H1 (cell line): ENCODE data around the gene CALY. TPM values are rescaled to one million over a fixed set of nuclear protein-coding genes. Genes with fewer than 3 reads are reported as not detected.

ENCODE experiments used
- CTCF ChIA-PET: fragments of 300-600 bp; sonication (Branson Sonifier 250); formaldehyde crosslinking; loops from one replicate; lab custom pipeline; 2021; ENCODE audit not compliant: partially characterized antibody; lab: Charles Lee
- POLR2A ChIA-PET: fragments of 300-600 bp; sonication (Branson Sonifier 250); formaldehyde crosslinking; loops from one replicate; lab custom pipeline; 2021; ENCODE audit warnings: inconsistent platforms; ENCODE audit not compliant: partially characterized antibody; lab: Charles Lee
- DNase-seq, 2 experiments: peaks; one replicate each; pipeline versions ENCODE4 v3.0.0 to v3.0.0-alpha.2; 2010 to 2022; ENCODE audit warnings: low spot score in 2 of 2, low read depth in 1 of 2, mixed read lengths in 1 of 2
- FAIRE-seq: peaks from 2 replicates; lab custom pipeline; 2011; peaks lifted over from hg19 to GRCh38; lab: Jason Lieb, UNC
- H2AFZ ChIP-seq: 2 replicates; pipeline ENCODE4 v1.8.1; 2012; ENCODE audit warnings: low read length, inconsistent platforms
- H2AK5ac ChIP-seq: 2 replicates; pipeline ENCODE4 v1.6.1; 2013; ENCODE audit warnings: low read depth, low read length
- H2BK120ac ChIP-seq: replicated peaks from 2 replicates; pipeline ENCODE3; 2013; ENCODE audit warnings: low read depth, low read length, inconsistent platforms
- H2BK12ac ChIP-seq: 2 replicates; pipeline ENCODE4 v1.6.1; 2013; ENCODE audit warnings: low read depth, low read length
- H2BK15ac ChIP-seq: 2 replicates; pipeline ENCODE4 v1.6.1; 2013; ENCODE audit warnings: low read length
- H2BK20ac ChIP-seq: 2 replicates; pipeline ENCODE4 v1.6.1; 2013; ENCODE audit warnings: low read length
- H2BK5ac ChIP-seq: 2 replicates; pipeline ENCODE4 v1.6.1; 2013; ENCODE audit warnings: low read depth, low read length
- H3K14ac ChIP-seq: 2 replicates; pipeline ENCODE4 v1.6.1; 2013; ENCODE audit warnings: inconsistent platforms; ENCODE audit not compliant: insufficient read length
- H3K18ac ChIP-seq: 2 replicates; pipeline ENCODE4 v1.6.1; 2013; ENCODE audit warnings: low read length; ENCODE audit errors: extremely low read depth
- H3K23ac ChIP-seq: 2 replicates; pipeline ENCODE4 v1.6.1; 2013; ENCODE audit warnings: inconsistent platforms; ENCODE audit not compliant: insufficient read length
- H3K23me2 ChIP-seq: 2 replicates; pipeline ENCODE4 v1.6.1; 2013; ENCODE audit warnings: low read depth, low read length
- H3K27ac ChIP-seq: 2 replicates; pipeline ENCODE4 v1.6.1; 2011; ENCODE audit warnings: low read depth, low read length, inconsistent platforms
- H3K27me3 ChIP-seq, 4 experiments: replicated peaks in 1 of 4; 1 replicate in 1 of 4; 2 replicates in 3 of 4; pipeline versions ENCODE4 v1.6.1 to v1.8.1; 2011 to 2013; ENCODE audit warnings: low read length in 3 of 4, mild to moderate bottlenecking in 3 of 4, inconsistent platforms in 2 of 4, mixed read lengths in 2 of 4, moderate library complexity in 1 of 4; ENCODE audit not compliant: control insufficient read depth in 3 of 4, insufficient read depth in 3 of 4; ENCODE audit errors: extremely low read depth in 1 of 4
- H3K36me3 ChIP-seq, 4 experiments: 2 replicates each; pipeline versions ENCODE4 v1.6.1 to v1.8.1; 2011 to 2013; ENCODE audit warnings: mild to moderate bottlenecking in 4 of 4, low read length in 3 of 4, moderate library complexity in 2 of 4, control low read depth in 1 of 4, inconsistent platforms in 1 of 4; ENCODE audit not compliant: insufficient read depth in 4 of 4, control insufficient read depth in 2 of 4
- H3K4ac ChIP-seq: replicated peaks from 2 replicates; pipeline ENCODE3; 2013; ENCODE audit warnings: low read length, low read depth, mixed read lengths, inconsistent platforms; ENCODE audit not compliant: insufficient read length
- H3K4me1 ChIP-seq, 4 experiments: replicated peaks in 1 of 4; 1 replicate in 1 of 4; 2 replicates in 3 of 4; pipeline versions ENCODE4 v1.6.1 to v1.8.1; 2011 to 2013; ENCODE audit warnings: low read length in 3 of 4, inconsistent platforms in 2 of 4, mixed read lengths in 1 of 4; ENCODE audit not compliant: insufficient read depth in 4 of 4, control insufficient read depth in 3 of 4
- H3K4me2 ChIP-seq, 2 experiments: 2 replicates each; pipeline versions ENCODE4 v1.6.1 to v1.8.1; 2011 to 2013; ENCODE audit warnings: low read depth in 2 of 2, low read length in 2 of 2, control low read depth in 1 of 2, inconsistent platforms in 1 of 2, mild to moderate bottlenecking in 1 of 2; ENCODE audit not compliant: insufficient read depth in 1 of 2
- H3K4me3 ChIP-seq, 4 experiments: fragments of 200-600, 300-600 bp in 1 of 4; sonication (generic), shearing (Covaris generic), sonication (Bioruptor Twin) in 1 of 4; 2 replicates each; pipeline versions ENCODE4 v1.5.1 to v1.8.1; 2011 to 2016; ENCODE audit warnings: low read length in 4 of 4, low read depth in 3 of 4, control low read depth in 2 of 4, inconsistent platforms in 2 of 4, mild to moderate bottlenecking in 2 of 4, mixed read lengths in 1 of 4, moderate library complexity in 1 of 4; ENCODE audit not compliant: insufficient read depth in 2 of 4; ENCODE audit errors: extremely low read depth in 1 of 4
- H3K56ac ChIP-seq: replicated peaks from 2 replicates; pipeline ENCODE3; 2013; ENCODE audit warnings: low read depth, mild to moderate bottlenecking, mixed read lengths, low read length, inconsistent platforms; ENCODE audit not compliant: insufficient read length
- H3K79me1 ChIP-seq: 2 replicates; pipeline ENCODE4 v1.6.1; 2013; ENCODE audit warnings: low read depth, low read length, control low read depth
- H3K79me2 ChIP-seq, 2 experiments: 2 replicates each; pipeline versions ENCODE4 v1.6.1 to v1.8.1; 2012 to 2013; ENCODE audit warnings: low read length in 2 of 2, mild to moderate bottlenecking in 2 of 2, inconsistent platforms in 1 of 2; ENCODE audit not compliant: insufficient read depth in 2 of 2, control insufficient read depth in 1 of 2
- H3K9ac ChIP-seq, 4 experiments: replicated peaks in 1 of 4; 1 replicate in 1 of 4; 2 replicates in 3 of 4; pipeline versions ENCODE4 v1.6.1 to v1.8.1; 2011 to 2013; ENCODE audit warnings: low read depth in 3 of 4, low read length in 3 of 4, control low read depth in 2 of 4, mild to moderate bottlenecking in 2 of 4, moderate library complexity in 2 of 4, inconsistent platforms in 1 of 4; ENCODE audit errors: extremely low read depth in 1 of 4
- H3K9me3 ChIP-seq, 2 experiments: 2 replicates each; pipeline versions ENCODE4 v1.6.1 to v1.8.1; 2012 to 2013; ENCODE audit warnings: mild to moderate bottlenecking in 2 of 2, moderate library complexity in 2 of 2, control low read depth in 1 of 2, inconsistent platforms in 1 of 2, low read depth in 1 of 2, low read length in 1 of 2, mixed read lengths in 1 of 2; ENCODE audit not compliant: insufficient read depth in 2 of 2
- H4K20me1 ChIP-seq, 2 experiments: replicated peaks in 1 of 2; 2 replicates each; pipeline versions ENCODE3 to v1.8.1; 2011 to 2013; ENCODE audit warnings: inconsistent platforms in 2 of 2, low read length in 2 of 2, mild to moderate bottlenecking in 1 of 2; ENCODE audit not compliant: insufficient read depth in 2 of 2, control insufficient read depth in 1 of 2
- H4K5ac ChIP-seq: 2 replicates; pipeline ENCODE4 v1.6.1; 2013; ENCODE audit warnings: low read length, low read depth, mixed read lengths, inconsistent platforms; ENCODE audit not compliant: insufficient read length
- H4K8ac ChIP-seq: 2 replicates; pipeline ENCODE4 v1.8.0; 2013; ENCODE audit warnings: mild to moderate bottlenecking, moderate library complexity, low read length, inconsistent platforms; ENCODE audit not compliant: insufficient read depth; ENCODE audit errors: extremely low read depth
- H4K91ac ChIP-seq: replicated peaks from 2 replicates; pipeline ENCODE3; 2013; ENCODE audit warnings: low read length, mixed read lengths, inconsistent platforms; ENCODE audit not compliant: insufficient read length
- CEBPB ChIP-seq: IDR thresholded peaks from 2 replicates; pipeline ENCODE4 v1.6.1; 2012; ENCODE audit warnings: low read depth, low read length
- KDM4A ChIP-seq: IDR thresholded peaks from one replicate; pipeline ENCODE4 v1.7.1; 2012; ENCODE audit warnings: low read depth, mild to moderate bottlenecking, moderate library complexity, low read length, inconsistent platforms; ENCODE audit not compliant: severe bottlenecking
- MAX ChIP-seq: IDR thresholded peaks from 2 replicates; pipeline ENCODE4 v1.6.1; 2012; ENCODE audit warnings: inconsistent platforms
- RAD21 ChIP-seq, 2 experiments: IDR thresholded peaks in 1 of 2; conservative IDR thresholded peaks in 1 of 2; 2 replicates each; pipeline ENCODE4 v1.6.1; 2011; ENCODE audit warnings: low read depth in 2 of 2, low read length in 2 of 2, improper control_type of control experiment in 1 of 2, inconsistent platforms in 1 of 2, mild to moderate bottlenecking in 1 of 2, moderate library complexity in 1 of 2
- SIN3A ChIP-seq, 2 experiments: IDR thresholded peaks in 1 of 2; conservative IDR thresholded peaks in 1 of 2; 2 replicates each; pipeline ENCODE4 v1.6.1; 2011 to 2012; ENCODE audit warnings: low read length in 2 of 2, improper control_type of control experiment in 1 of 2, low read depth in 1 of 2, mild to moderate bottlenecking in 1 of 2
- WGBS, 2 experiments: shearing (Covaris generic) in 1 of 2; methylation state at CpG; one replicate each; pipeline versions ENCODE4 v1.1.6 to v1.1.7; 2013 to 2015; ENCODE audit warnings: low lambda C conversion rate in 2 of 2, mixed read lengths in 2 of 2, inconsistent platforms in 1 of 2, low coverage in 1 of 2, missing lambda C conversion rate in 1 of 2; ENCODE audit not compliant: insufficient replicate concordance in 2 of 2, insufficient coverage in 1 of 2, insufficient read length in 1 of 2; ENCODE audit errors: extremely low coverage in 1 of 2, missing lambda C conversion rate in 1 of 2; 5-methylcytosine and 5-hydroxymethylcytosine counted together
- polyA plus RNA-seq, 7 experiments: library from polyadenylated mRNA; depleted of rRNA in 3 of 7; stranded (reverse) in 5 of 7; unstranded in 2 of 7; fragments of >200 nt in 5 of 7; fragments of 200-250 nt in 2 of 7; gene quantifications; 1 replicate in 5 of 7; 2 replicates in 1 of 7; 4 replicates in 1 of 7; pipeline versions ENCODE4 v1.2.1 to v1.2.3, GENCODE V29; 2011 to 2013; ENCODE audit warnings: missing spikeins in 2 of 7, mixed read lengths in 2 of 7
- total RNA-seq: library from RNA; stranded (reverse); fragmentation: NEBNext Ultra II Directional; extraction: Animal tissue kit (Norgen Biotek cat#: 25700); gene quantifications from 2 replicates; pipeline ENCODE4 v1.2.1, GENCODE V29; 2021
- TF ChIP-seq, protein P1 (sequence below), 3 experiments: IDR thresholded peaks; 1 replicate in 2 of 3; 2 replicates in 1 of 3; pipeline versions ENCODE4 v1.5.1 to v1.6.1; 2011; ENCODE audit warnings: low read length in 3 of 3, mild to moderate bottlenecking in 3 of 3, inconsistent platforms in 2 of 3, low read depth in 1 of 3, moderate library complexity in 1 of 3; ENCODE audit not compliant: insufficient read depth in 1 of 3; ENCODE audit errors: control extremely low read depth in 1 of 3

The CALY gene
- total and polyA plus RNA-seq, 2 of the 8 experiments (the other 6 are each of a cell fraction or from before 2014, with no cell fraction given) = 1.3 to 1.5 TPM

DNA sequence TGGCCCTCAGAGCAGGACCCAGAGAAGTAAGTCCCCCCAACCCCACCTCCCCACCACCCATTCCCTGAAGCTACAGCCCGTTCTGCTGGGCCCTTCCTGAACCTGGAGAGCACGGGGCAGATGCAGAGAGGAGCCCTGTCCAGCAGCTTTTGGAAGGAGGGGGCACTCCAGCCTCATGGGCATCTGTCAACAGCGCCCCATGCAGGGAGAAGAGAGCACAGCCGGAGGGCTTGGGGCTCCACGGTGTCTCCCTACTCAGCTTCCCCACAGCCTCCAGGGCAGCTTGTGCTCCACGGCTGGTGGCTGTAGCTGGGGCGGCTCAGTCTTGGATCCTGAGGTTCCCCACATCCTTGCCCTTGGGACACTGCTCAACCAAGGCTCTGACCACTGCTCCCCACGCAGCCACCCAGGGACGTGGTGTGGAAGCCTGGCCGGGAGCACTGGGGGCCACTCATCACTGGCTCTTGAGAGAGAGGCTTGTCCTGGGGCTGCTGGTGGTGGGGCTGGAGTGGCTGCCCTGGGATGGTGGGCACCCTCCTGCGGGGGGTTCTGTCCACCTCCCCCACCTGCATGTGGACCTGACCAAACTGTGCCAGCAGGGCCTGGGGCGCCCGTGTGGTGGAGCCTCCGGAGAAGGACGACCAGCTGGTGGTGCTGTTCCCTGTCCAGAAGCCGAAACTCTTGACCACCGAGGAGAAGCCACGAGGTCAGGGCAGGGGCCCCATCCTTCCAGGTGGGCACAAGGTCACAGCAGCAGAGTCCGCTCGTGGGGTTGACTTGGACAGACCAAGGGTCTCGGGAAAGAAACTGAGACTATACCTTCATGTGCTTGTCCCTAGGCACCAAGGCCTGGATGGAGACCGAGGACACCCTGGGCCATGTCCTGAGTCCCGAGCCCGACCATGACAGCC is 15.0 kb upstream of the CALY start:
- Histone ChIP-seq H3K79me2 (no peaks in the 10 kb centered on the region), H3K27ac (no peak overlapping the region), H2BK5ac (no peak overlapping the region), H3K23ac (no peak overlapping the region), H3K4ac (no peak overlapping the region), H2BK120ac (no peak overlapping the region), H2BK20ac (no peak overlapping the region), H4K20me1 (peaks cover 7 to 22% of the 10 kb centered on the region in 2 experiments), H3K4me2 (no peak overlapping the region), H3K23me2 (peaks cover 4% of the 10 kb centered on the region; the same call in 1 of the 2 replicates), H3K79me1 (no peaks in the 10 kb centered on the region; the same call in 1 of the 2 replicates), H3K4me1 (peaks cover 0 to 21% (median 3%) of the 10 kb centered on the region in 4 experiments; a peak in 5 of 7 replicates), H4K5ac (no peak overlapping the region), H3K9ac (no peak overlapping the region), H2BK12ac (no peak overlapping the region), H2BK15ac (no peak overlapping the region), H3K4me3 (no peak overlapping the region), H2AFZ (no peak overlapping the region), H3K36me3 (no peaks in the 10 kb centered on the region; a peak in 2 of 8 replicates), H3K56ac (no peak overlapping the region), H4K8ac (peak overlapping the region; percentile 21; the same call in 1 of the 2 replicates), H3K9me3 (no peaks in the 10 kb centered on the region), H3K14ac (no peak overlapping the region), H2AK5ac (no peak overlapping the region), H3K18ac (no peak overlapping the region), H4K91ac (no peak overlapping the region), H3K27me3 (no peaks in the 10 kb centered on the region; a peak in 1 of 7 replicates)
- DNase-seq (peak in 1 of 2 experiments; percentile 65), FAIRE-seq (no peak)
- WGBS, 2 experiments = 77% methylated on average over 24 of the region's 24 CpGs; no CpG with 5 or more reads in 1 of the 2 experiments
- TF ChIP-seq MAX (peak; percentile 45; the same call in 1 of the 2 replicates), SIN3A (conservative IDR thresholded peaks at IDR 0.05 in 1 of 2, IDR thresholded peaks at IDR 0.05 in 1 of 2; ENCODE audit: low read depth in 1 of 2, low read length in 2 of 2) (0 out of 4 replicates have a peak, but pooled peaks of 1 of the 2 experiments have one; percentile 47), KDM4A (no peak), RAD21 (IDR thresholded peaks at IDR 0.05 in 1 of 2, conservative IDR thresholded peaks at IDR 0.05 in 1 of 2; ENCODE audit: low read depth in 2 of 2, low read length in 2 of 2) (peak; percentile 34 to 42; a peak in 3 of 4 replicates), CEBPB (no peak)
- TF ChIP-seq, protein P1, sequence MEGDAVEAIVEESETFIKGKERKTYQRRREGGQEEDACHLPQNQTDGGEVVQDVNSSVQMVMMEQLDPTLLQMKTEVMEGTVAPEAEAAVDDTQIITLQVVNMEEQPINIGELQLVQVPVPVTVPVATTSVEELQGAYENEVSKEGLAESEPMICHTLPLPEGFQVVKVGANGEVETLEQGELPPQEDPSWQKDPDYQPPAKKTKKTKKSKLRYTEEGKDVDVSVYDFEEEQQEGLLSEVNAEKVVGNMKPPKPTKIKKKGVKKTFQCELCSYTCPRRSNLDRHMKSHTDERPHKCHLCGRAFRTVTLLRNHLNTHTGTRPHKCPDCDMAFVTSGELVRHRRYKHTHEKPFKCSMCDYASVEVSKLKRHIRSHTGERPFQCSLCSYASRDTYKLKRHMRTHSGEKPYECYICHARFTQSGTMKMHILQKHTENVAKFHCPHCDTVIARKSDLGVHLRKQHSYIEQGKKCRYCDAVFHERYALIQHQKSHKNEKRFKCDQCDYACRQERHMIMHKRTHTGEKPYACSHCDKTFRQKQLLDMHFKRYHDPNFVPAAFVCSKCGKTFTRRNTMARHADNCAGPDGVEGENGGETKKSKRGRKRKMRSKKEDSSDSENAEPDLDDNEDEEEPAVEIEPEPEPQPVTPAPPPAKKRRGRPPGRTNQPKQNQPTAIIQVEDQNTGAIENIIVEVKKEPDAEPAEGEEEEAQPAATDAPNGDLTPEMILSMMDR (IDR thresholded peaks at IDR 0.05; ENCODE audit: control extremely low read depth in 1 of 3, insufficient read depth in 1 of 3, low read depth in 1 of 3, low read length in 3 of 3) = peak in 2 of 3 experiments; percentile 57 to 59; a peak in 3 of 4 replicates
- CTCF ChIA-PET = interaction anchor here (0.9 to 3.7 kb wide), 14 partner anchors 8 to 154 kb away, joined by 3 to 32 read pairs (median 4); no protein-coding TSS in a partner anchor
- POLR2A ChIA-PET = interaction anchor here (1.0 to 2.7 kb wide), 6 partner anchors 8 to 71 kb away, joined by 3 to 9 read pairs (median 6); no protein-coding TSS in a partner anchor
